ENCODE data around the gene MCUB.
"Not testable (repeated sequence)": the region's sequence is repeated elsewhere in the genome, so short reads cannot be mapped to it uniquely, and the experiment has no call there.

The MCUB gene

DNA sequence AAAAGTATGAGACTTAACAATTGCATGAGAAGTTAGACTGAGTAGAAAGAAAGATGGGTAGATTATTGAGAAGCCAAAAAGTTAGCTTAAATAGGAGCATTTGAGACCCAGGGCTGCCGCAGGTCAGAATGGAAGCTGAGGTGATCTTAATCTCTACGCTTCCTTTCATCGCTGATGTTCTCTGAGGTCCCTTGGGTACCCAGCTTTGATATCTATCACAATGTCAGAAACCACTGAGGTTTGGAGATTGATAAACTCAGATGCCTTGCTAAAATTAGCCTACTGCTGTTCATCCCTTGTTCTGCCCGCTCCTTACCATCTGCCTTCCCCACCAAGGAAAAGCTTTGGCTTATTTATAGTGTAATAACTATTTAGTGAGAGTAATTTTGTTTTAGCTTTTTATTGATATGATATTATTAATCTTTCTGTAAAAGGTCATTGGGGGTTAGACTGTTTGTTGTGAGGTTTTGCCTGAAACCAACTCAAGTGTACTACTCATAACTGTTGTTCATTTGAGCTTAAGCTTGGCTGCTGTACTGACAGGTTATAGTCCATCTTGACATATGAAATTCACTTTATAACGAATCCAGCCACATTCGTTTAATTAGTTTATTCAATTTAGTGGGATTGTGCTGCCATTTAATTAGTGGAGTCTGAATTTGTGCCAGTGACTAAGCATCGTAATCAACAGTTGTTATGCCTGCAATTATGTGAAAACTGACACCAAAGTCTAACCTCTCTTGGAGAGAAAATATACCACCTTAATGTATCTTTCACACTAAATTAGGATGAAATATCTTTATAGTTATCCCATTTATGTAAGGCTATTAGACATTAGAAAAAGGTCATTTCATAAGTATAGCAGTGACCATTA, 15.1 kb downstream of the MCUB start:
- no peak for DNase-seq (ENCODE audit: low read depth)
- H3K4me3 ChIP-seq (ENCODE audit: low read depth, low read length), result no peak overlapping the region

DNA sequence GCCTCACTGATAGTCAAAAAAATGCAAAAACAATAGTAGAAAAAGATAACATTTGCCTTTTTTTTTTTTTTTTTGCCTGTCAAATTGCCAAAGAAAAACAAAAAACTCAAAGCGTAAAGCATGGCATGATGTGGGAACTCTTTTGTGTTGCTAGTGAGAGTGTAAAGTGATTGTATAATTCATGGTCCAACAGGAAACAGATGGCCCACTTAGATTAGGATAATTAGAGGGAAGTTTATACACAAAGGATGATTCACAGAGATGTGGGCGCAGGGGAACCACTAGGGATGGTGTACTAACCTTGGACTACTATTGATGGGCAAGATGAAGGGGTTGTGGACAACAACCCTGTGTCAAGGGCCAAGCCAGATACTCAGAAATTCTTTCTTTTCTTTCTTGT, 16.4 kb downstream of the MCUB start:
- no peak overlapping the region for H3K4me3 ChIP-seq (ENCODE audit: low read depth, low read length)
- DNase-seq (ENCODE audit: low read depth), result no peak

DNA sequence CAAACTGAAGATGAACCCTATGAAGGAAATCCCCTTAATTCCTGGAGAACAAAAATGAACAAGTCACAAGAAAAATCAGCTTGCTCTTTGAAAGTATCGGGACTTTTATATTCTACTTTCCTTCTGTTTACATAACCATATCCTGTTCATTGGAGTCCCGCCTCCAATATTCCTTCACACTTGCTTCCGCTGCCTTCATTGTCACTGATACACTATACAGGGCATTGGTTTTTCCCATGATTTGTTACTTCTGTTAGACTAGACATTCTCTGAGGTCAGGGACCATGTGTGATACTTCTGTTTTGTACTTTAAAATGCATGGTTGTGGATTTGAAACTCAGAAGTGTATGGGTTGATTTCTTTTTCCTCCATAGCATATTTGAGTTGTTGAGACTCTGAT, 18.8 kb downstream of the MCUB start:
- no peak for DNase-seq (ENCODE audit: low read depth)
- no peak overlapping the region for H3K4me3 ChIP-seq (ENCODE audit: low read depth, low read length)

DNA sequence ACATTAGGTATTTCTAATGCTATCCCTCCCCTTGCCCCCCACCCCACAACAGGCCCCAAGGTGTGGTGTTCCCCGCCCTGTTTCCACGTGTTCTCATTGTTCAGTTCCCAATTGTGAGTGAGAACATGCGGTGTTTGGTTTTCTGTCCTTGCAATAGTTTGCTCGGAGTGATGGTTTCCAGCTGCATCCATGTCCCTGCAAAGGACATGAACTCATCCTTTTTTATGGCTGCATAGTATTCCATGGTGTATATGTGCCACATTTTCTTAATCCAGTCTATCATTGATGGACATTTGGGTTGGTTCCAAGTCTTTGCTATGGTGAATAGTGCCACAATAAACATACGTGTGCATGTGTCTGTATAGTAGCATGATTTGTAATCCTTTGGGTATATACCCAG, 20.0 kb downstream of the MCUB start:
- not testable (repeated sequence) for H3K4me3 ChIP-seq (ENCODE audit: low read depth, low read length); DNase-seq (ENCODE audit: low read depth)

DNA sequence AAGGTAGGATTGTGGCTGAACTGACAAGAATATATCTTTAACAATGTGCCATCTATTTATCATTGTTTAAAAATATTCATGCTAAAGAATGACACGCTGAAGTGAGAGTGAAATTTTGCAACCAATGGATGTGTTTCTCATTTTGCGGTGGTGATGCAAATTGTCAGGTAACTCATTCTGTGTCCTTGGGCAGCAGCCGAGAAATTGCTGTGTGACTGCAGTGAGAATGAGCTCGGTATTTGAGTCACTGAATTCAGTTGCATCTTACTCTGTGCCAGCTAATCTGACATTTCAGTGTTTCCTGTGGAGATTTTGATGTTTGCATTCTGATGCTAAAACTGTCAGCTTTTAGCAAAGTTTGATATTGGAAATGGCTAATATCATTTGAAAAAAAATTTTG, 28.1 kb downstream of the MCUB start:
- no peak for DNase-seq (ENCODE audit: low read depth)
- no peak overlapping the region for H3K4me3 ChIP-seq (ENCODE audit: low read depth, low read length)

DNA sequence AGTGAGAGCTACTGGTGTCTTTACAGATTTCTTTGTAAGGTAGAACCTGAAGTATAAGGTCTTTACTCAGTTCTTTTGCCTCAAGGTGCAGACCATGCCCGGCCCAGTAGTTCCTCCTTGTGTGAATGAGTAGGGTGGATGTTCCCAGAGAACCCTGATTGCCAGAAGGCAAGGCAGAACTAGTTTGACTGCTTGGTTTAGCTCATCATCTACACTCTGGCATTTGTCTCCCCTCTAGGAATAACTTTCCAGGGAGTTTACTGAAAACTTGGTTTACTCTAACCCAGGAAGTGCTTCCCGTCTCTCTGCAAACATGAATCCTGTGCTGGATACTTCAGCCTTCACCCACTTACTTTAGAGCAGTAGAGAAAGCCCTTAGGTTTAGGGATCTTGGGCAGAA, 29.1 kb downstream of the MCUB start:
- no peak for DNase-seq (ENCODE audit: low read depth)
- no peak overlapping the region for H3K4me3 ChIP-seq (ENCODE audit: low read depth, low read length)

DNA sequence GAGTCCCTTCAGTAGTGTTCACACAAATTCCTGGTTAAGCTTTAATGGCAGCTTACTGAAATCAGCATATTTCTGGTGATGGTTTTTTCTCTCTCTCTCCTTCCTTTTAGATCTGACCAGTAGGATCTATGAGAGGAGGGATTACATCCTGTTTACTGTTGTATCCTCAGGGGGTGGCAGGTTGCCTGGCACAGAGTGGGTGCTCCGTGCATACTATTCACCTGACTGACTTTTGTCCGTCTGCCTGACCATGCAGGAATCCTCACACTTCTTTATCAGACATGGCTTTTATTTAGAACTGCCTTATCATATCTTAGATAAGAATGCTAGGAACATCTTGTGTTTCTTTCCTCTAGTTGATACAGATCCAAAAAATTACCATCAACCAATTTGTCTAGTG, 29.6 kb downstream of the MCUB start:
- no peak for DNase-seq (ENCODE audit: low read depth)
- no peak overlapping the region for H3K4me3 ChIP-seq (ENCODE audit: low read depth, low read length)

DNA sequence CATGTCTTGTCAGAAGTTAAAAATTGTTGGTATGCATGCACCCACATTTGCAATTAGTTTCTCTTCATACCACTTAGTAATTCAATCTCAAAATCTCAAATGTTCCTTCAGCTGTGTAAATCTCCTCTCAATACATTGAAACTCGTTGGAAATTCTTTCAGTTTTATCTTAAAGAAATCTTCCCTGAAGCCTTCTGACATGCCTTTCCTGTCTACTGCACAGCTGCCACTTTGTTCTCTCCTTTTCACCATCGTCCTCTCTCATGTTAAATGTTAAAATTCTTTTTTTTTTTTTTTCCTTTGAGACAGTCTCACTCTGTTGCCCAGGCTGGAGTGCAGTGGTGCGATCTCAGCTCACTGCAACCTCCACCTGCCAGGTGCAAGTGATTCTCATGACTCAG, 30.9 kb downstream of the MCUB start:
- no peak for DNase-seq (ENCODE audit: low read depth)
- H3K4me3 ChIP-seq (ENCODE audit: low read depth, low read length), result no peak overlapping the region

DNA sequence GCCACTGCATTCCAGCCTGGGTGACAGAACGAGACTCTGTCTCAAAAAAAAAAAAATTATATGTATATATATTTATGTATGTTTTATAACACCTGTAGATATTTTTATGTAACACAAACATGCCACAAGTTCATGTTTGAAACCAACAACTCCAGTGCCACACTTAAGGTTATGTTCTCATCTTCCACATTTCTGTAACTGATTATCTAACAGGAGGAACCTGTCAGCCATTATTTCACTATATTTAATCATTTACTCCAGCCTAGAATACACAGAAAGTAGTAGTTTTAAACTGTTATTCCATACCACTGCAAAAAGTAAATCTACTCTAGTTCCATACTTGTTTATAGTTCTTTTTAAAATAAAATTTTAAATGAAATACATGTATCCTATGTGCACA, 32.3 kb downstream of the MCUB start:
- no peak for DNase-seq (ENCODE audit: low read depth)
- H3K4me3 ChIP-seq (ENCODE audit: low read depth, low read length), result no peak overlapping the region

DNA sequence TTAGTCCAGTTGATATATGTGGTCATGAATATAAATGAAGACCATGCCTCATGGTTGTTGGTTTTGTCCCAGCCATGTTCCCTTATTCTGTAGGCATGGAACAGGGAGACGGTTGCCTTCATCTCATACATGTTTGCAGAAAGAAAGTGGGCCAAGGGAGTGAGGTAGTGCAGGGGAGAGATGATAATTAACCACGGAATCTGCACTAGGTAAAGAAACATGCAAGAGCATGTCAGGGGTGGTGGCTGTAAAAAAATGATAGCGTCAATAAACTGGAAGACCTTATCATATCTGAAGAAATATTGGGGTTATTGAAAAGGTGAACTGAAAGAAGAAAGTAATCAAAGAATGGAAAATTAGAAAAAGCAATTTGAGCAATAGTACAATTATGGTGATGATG, 35.1 kb downstream of the MCUB start:
- H3K4me3 ChIP-seq (ENCODE audit: low read depth, low read length); DNase-seq (ENCODE audit: low read depth): not testable (repeated sequence)

DNA sequence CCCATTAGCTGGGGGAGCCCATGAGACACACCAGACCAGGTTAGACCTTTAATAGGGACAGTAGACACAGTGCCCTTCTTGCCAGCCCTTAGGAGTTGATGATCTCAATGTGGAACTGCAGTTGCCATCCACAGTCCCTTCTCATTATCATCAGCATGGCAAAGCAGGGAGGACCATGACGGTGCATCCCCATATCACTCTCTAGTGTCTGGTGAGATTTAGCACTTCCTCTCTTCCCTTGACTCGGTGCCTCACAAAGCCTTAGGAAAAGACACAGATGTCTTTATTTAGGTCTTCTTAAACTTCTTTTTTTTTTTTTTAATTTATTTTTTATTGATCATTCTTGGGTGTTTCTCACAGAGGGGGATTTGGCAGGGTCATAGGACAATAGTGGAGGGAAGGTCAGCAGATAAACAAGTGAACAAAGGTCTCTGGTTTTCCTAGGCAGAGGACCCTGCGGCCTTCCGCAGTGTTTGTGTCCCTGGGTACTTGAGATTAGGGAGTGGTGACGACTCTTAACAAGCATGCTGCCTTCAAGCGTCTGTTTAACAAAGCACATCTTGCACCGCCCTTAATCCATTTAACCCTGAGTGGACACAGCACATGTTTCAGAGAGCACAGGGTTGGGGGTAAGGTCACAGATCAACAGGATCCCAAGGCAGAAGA, 36.5 kb downstream of the MCUB start:
- not testable (repeated sequence) for H3K4me3 ChIP-seq (ENCODE audit: low read depth, low read length); DNase-seq (ENCODE audit: low read depth)

DNA sequence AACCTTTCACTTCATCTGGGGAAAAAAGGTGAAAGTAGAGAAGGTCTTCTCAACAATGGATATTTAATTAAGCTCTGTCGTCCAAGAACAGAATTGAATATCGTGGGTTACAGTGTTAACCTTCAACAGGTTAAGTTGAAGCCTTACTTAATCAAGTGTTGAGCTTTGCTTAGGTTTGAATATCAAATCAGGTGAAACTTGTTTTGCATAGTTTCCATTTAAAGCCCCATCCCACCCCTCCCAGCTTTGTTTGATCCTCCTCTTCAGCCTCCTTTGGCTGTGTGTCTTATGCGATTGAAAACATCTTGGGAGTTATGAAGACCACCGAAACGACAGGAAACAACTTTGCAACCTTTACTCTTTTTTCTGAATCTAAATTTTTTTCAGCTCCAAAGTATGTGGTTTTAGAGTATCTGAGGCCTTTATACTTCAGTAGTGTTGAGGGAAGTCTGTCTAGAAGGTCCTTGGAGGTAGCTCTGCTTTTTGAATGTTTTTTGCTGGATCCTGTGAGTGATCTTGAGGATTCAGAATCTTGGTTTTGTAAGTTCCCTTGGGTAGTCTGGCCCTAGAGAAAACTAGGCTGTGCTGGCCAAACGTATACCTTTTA, 39.1 kb downstream of the MCUB start:
- no peak overlapping the region for H3K4me3 ChIP-seq (ENCODE audit: low read depth, low read length)
- no peak for DNase-seq (ENCODE audit: low read depth)

DNA sequence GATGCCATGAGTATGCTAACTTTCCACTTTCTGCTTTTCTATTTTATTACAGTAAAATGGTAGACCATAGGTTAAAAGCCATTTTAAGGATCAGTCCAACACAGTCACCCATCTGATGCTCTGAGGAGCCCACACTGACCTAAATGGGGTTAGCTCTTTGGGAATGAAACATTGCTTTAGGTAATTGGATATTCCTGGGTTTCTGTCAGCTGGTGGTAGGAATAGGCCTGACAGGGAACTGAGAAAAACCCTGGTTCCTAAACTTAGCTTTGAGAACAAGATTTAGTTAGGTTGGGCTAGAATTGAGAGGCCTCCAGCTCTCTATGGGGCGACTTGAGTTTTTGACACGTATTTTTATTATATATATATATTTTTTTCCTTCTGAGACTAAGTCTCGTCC, 40.4 kb downstream of the MCUB start:
- no peak overlapping the region for H3K4me3 ChIP-seq (ENCODE audit: low read depth, low read length)
- no peak for DNase-seq (ENCODE audit: low read depth)

DNA sequence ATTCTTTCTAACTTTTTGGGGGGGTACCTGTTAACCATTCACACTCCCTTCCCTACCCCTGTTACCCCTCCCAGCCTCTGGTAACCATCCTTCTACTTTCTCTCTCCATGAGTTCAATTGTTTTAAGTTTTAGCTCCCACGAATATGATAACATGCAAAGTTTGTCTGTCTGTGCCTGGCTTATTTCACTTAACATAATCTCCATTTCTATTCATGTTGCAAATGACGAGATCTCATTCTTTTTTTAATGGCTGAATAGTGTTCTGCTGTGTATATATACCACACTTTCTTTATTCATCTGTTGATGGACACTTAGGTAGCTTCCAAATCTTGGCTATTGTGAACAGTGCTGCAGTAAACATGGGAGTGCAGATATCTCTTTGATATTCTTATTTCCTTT, 41.3 kb downstream of the MCUB start:
- no peak for DNase-seq (ENCODE audit: low read depth)
- no peak overlapping the region for H3K4me3 ChIP-seq (ENCODE audit: low read depth, low read length)

DNA sequence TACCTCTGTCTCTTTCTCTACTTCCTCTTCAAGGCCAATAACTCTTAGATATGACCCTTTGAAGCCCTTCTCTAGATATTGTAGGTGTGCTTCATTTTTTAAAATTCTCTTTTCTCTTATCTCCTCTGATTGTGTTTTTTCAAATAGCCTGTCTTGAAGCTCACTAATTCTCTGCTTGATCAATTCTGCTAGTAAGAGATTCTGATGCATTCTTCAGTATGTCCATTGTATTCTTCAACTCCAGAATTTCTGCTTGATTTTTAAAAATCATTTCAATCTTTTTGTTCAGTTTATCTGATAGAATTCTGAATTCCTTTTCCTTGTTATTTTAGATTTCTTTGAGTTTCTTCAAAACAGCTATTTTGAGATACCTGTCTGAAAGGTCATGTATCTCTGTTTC, 47.9 kb downstream of the MCUB start:
- no peak for DNase-seq (ENCODE audit: low read depth)
- H3K4me3 ChIP-seq (ENCODE audit: low read depth, low read length), result no peak overlapping the region

DNA sequence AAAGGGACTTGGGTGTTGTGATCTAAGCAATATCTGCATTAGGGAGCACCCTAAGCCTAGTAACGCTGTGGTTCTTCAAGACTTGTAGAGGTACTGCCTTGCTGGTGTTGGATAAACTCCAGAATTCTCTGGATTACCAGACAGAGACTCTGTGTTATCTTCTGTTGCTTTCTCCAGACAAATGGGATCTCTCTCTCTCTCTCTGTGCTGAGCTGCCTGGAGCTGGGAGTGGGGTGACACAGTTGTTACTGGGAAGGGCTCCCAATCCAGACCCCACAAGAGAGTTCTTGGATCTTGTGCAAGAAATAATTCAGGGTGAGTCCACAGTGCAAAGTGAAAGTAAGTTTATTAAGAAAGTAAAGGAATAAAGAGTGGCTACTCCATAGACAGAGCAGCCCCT, 48.8 kb downstream of the MCUB start:
- DNase-seq (ENCODE audit: low read depth), result no peak
- no peak overlapping the region for H3K4me3 ChIP-seq (ENCODE audit: low read depth, low read length)

DNA sequence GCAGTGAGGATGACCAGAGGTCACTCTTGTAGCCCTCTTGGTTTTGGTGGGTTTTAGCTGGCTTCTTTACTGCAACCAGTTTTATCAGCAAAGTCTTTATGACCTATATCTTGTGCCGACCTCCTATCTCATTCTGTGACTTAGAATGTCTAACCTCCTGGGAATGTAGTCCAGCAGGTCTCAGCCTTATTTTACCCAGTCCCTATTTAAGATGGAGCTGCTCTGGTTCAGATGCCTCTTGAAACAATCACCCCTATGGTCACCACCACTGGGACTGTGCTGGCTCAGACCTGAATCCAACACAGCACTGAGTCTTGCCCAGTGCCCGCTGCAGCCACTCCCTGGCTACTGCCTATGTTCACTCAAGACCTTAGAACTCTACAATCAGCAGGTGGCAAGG, 49.4 kb downstream of the MCUB start:
- no peak overlapping the region for H3K4me3 ChIP-seq (ENCODE audit: low read depth, low read length)
- no peak for DNase-seq (ENCODE audit: low read depth)

DNA sequence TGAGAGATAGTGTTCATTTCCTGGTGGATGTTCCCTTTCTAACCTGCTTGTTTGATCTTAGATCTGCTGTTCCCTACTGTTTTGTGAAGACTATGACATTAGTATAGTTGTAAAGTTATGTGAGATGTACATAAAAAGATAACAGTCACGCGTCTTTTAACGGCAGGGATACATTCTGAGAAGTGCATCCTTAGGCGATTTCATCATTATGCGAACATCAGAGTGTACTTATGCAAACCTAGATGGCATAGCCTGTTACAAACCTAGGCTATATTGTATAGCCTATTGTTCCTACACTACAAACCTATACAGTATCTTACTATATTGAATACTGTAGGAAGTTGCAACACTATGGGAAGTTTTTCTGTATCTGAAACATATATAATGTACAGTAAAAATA, 50.4 kb downstream of the MCUB start:
- no peak for DNase-seq (ENCODE audit: low read depth)
- H3K4me3 ChIP-seq (ENCODE audit: low read depth, low read length), result no peak overlapping the region

DNA sequence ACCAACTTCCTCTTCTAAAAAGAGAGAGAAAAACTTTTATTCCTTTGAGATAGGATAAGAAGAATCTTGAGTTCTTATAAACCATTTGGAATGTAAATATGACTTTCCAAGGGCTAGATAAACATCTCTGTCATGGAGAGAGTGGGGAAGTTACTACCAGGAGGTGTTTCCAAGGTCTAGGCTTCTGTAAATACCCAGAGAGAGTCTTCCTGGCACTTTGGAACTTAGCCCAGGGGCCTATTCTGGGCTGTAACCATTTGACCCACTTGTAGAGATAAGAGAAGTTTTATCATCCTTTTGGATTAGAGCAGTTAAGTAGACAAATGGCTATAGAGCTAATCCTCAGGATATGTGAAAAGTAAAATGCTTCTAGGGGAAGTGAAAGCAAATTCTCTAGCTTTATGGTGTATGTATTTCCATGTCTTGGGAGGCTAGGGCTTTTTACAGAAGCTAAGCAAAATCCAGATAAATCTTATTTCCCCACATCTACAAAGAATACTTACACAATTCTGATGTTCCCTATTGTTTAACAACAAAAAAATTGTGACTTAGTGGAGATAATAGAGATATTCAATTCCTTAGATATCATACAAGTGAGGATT, 51.1 kb downstream of the MCUB start:
- DNase-seq (ENCODE audit: low read depth), result no peak

DNA sequence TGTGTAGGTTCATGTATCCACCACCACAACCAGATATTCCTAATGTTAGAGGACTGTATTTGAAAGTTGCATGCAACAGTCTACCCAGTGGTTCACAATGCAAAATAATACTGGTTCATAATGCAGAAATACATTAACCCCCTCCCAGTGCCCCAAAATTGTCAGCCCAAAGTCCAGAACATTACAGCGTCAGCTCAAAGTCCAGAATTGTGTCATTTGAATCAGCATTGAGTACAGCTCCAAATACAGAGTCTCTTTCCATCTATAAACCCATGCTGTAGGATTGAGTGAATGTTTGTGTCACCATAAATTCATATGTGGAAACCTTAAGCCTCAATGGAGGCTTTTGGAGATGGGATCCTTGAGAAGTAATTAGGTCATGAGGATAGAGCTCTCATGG, 54.0 kb downstream of the MCUB start:
- no peak overlapping the region for H3K4me3 ChIP-seq (ENCODE audit: low read depth, low read length)
- DNase-seq (ENCODE audit: low read depth), result no peak

More for the DNA sequence above, 51.1 kb downstream of the MCUB start:
- H3K4me3 ChIP-seq (ENCODE audit: low read depth, low read length), result no peak overlapping the region
